B cell (primary cell): Measurements from ENCODE around the gene ANKRD34A. TPM values are rescaled to one million over a fixed set of nuclear protein-coding genes. Genes with fewer than 3 reads are reported as not detected.

ENCODE experiments used
- ATAC-seq: fragments of 200-7000 bp; cut with Tn5 transposase; one replicate; pipeline ENCODE4 v1.10.0; 2021; ENCODE audit warnings: low read depth, mild to moderate bottlenecking, moderate number of reproducible peaks, moderate library complexity
- CTCF ChIA-PET: fragments of 350-600 bp; sonication (Branson Sonifier 250); formaldehyde crosslinking; loops from one replicate; lab custom pipeline; 2021; ENCODE audit warnings: antibody characterized with exemption, inconsistent platforms; lab: Charles Lee
- POLR2A ChIA-PET: fragments of 350-600 bp; sonication (Branson Sonifier 250); formaldehyde crosslinking; loops from one replicate; lab custom pipeline; 2021; ENCODE audit warnings: antibody characterized with exemption; lab: Charles Lee
- DNase-seq: peaks from one replicate; pipeline ENCODE4 v3.0.0; 2013
- H2AFZ ChIP-seq: 2 replicates; pipeline ENCODE4 v1.6.1; 2012; ENCODE audit warnings: mild to moderate bottlenecking, low read depth, low read length; ENCODE audit not compliant: insufficient read depth, poor library complexity, severe bottlenecking
- H3K27ac ChIP-seq, 2 donors: 1 replicate in 1 of 2; 2 replicates in 1 of 2; pipeline ENCODE4 v1.5.1; 2012 to 2013; ENCODE audit warnings: low read length in 2 of 2, mild to moderate bottlenecking in 2 of 2, moderate library complexity in 1 of 2
- H3K27me3 ChIP-seq, 4 experiments: fragments of 200-600 bp in 1 of 4; sonication (generic) in 1 of 4; replicated peaks in 1 of 4; 1 replicate in 2 of 4; 2 replicates in 2 of 4; pipeline versions ENCODE4 v1.6.1 to v1.7.0; 2013 to 2016; ENCODE audit warnings: low read length in 3 of 4, mild to moderate bottlenecking in 2 of 4, mixed read lengths in 1 of 4, moderate library complexity in 1 of 4; ENCODE audit not compliant: insufficient read depth in 4 of 4, control insufficient read depth in 3 of 4; ENCODE audit errors: control extremely low read depth in 1 of 4
- H3K36me3 ChIP-seq, 2 experiments: replicated peaks in 1 of 2; 1 replicate in 1 of 2; 2 replicates in 1 of 2; pipeline versions ENCODE4 v1.6.1 to v1.7.1; 2013; ENCODE audit warnings: low read length in 1 of 2; ENCODE audit not compliant: insufficient read depth in 2 of 2, control insufficient read depth in 1 of 2; ENCODE audit errors: control extremely low read depth in 1 of 2, extremely low read depth in 1 of 2
- H3K4me1 ChIP-seq, 2 donors: fragments of 200-600 bp in 1 of 2; sonication (generic) in 1 of 2; 1 replicate in 1 of 2; 2 replicates in 1 of 2; pipeline versions ENCODE4 v1.5.1 to v1.6.1; 2013 to 2017; ENCODE audit warnings: low read length in 2 of 2; ENCODE audit not compliant: control insufficient read depth in 2 of 2, insufficient read depth in 2 of 2
- H3K4me2 ChIP-seq: replicated peaks from 2 replicates; pipeline ENCODE3; 2012; ENCODE audit warnings: mild to moderate bottlenecking, low read depth, low read length; ENCODE audit not compliant: poor library complexity, severe bottlenecking
- H3K4me3 ChIP-seq, 5 experiments: fragments of 200-600 bp in 1 of 5; sonication (generic) in 1 of 5; 1 replicate in 3 of 5; 2 replicates in 2 of 5; pipeline versions ENCODE4 v1.5.1 to v1.7.0; 2011 to 2016; ENCODE audit warnings: low read length in 4 of 5, mild to moderate bottlenecking in 4 of 5, low read depth in 2 of 5, control low read depth in 1 of 5, moderate library complexity in 1 of 5; ENCODE audit not compliant: insufficient read depth in 1 of 5; ENCODE audit errors: control extremely low read depth in 1 of 5, extremely low read depth in 1 of 5
- H3K79me2 ChIP-seq: fragments of 200-600 bp; sonication (generic); one replicate; pipeline ENCODE4 v1.6.0; 2016; ENCODE audit warnings: low read length; ENCODE audit not compliant: control insufficient read depth, insufficient read depth
- H3K9ac ChIP-seq: fragments of 200-600 bp; sonication (generic); 2 replicates; pipeline ENCODE4 v1.6.1; 2017; ENCODE audit warnings: mild to moderate bottlenecking, low read length, moderate library complexity
- H3K9me3 ChIP-seq, 3 donors: one replicate each; pipeline versions ENCODE4 v1.6.1 to v1.7.1; 2013; ENCODE audit warnings: low read length in 2 of 3; ENCODE audit not compliant: control insufficient read depth in 2 of 3, insufficient read depth in 1 of 3; ENCODE audit errors: control extremely low read depth in 1 of 3
- H4K20me1 ChIP-seq: 2 replicates; pipeline ENCODE4 v1.6.0; 2012; ENCODE audit warnings: mild to moderate bottlenecking, low read length; ENCODE audit not compliant: insufficient read depth, control insufficient read depth, poor library complexity, severe bottlenecking
- H3K27ac Mint-ChIP-seq: one replicate; pipeline ENCODE4 v1.8.0; 2021; ENCODE audit warnings: mixed read lengths
- H3K27me3 Mint-ChIP-seq: one replicate; pipeline ENCODE4 v1.8.0; 2021; ENCODE audit warnings: mixed read lengths
- H3K4me1 Mint-ChIP-seq: one replicate; pipeline ENCODE4 v1.8.0; 2021; ENCODE audit warnings: mixed read lengths
- H3K4me3 Mint-ChIP-seq: one replicate; pipeline ENCODE4 v1.8.0; 2021; ENCODE audit warnings: mixed read lengths
- H3K9me3 Mint-ChIP-seq: one replicate; pipeline ENCODE4 v1.8.0; 2022; ENCODE audit warnings: mixed read lengths; ENCODE audit not compliant: insufficient read depth
- EZH2 ChIP-seq: IDR thresholded peaks from 2 replicates; pipeline ENCODE4 v1.6.1; 2012; ENCODE audit warnings: borderline replicate concordance, low read depth, mild to moderate bottlenecking, moderate library complexity, low read length; ENCODE audit not compliant: insufficient read depth, poor library complexity, severe bottlenecking
- WGBS: methylation state at CpG from one replicate; pipeline ENCODE4 v1.1.5; 2013; ENCODE audit warnings: missing lambda C conversion rate; ENCODE audit not compliant: insufficient coverage; 5-methylcytosine and 5-hydroxymethylcytosine counted together
- intact Hi-C: fragments of 100-400 bp; cut with micrococcal nuclease; formaldehyde crosslinking; loops from one replicate; pipeline ENCODE4 v1.10.0; 2022
- polyA plus RNA-seq: library from polyadenylated mRNA; depleted of rRNA; stranded (reverse); fragments of >200 nt; gene quantifications from 2 replicates; pipeline ENCODE4 v1.2.3, GENCODE V29; 2012
- total RNA-seq, 2 donors: library from RNA; stranded (reverse); fragments of 120-200 nt in 1 of 2; gene quantifications; 1 replicate in 1 of 2; 2 replicates in 1 of 2; pipeline versions ENCODE4 v1.2.3 to v1.2.4, GENCODE V29; 2013 to 2022
- TF ChIP-seq, protein P1 (sequence below): fragments of 200-600 bp; IDR thresholded peaks from one replicate; pipeline ENCODE4 v1.8.0; 2022; ENCODE audit warnings: antibody characterized with exemption, mild to moderate bottlenecking

The ANKRD34A gene
- total and polyA plus RNA-seq, 2 donors (not counting 1 experiment from before 2014, with no cell fraction given), result 0.86 to 1.8 TPM

DNA sequence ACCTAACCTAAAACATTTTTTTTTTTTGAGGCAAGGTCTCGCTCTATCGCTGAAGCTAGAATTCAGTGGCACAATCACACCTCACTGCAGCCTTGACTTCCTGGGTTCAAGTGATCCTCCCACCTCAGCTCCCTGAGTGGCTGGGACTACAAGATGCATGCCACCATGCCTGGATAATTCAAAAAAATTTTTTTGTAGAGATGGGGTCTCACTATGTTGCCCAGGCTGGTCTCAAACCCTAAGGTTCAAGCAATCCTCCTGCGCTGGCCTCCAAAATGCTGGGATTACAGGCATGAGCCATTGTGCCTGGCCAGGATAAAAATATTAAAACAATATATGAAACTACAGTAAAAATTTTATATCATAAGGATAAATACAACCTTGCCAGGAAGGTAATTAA lies 11.5 kb downstream of the ANKRD34A start:
- intact Hi-C loops, result no loop called here
- Histone ChIP-seq H3K4me2 (no peak overlapping the region), H4K20me1 (peaks cover 5% of the 10 kb centered on the region), H3K27ac (no peak overlapping the region), H3K27me3 (no peaks in the 10 kb centered on the region), H3K79me2 (peaks cover 86% of the 10 kb centered on the region), H3K36me3 (peaks cover 1 to 12% of the 10 kb centered on the region in 2 experiments), H2AFZ (no peak overlapping the region), H3K9ac (no peak overlapping the region), H3K4me3 (no peak overlapping the region), H3K4me1 (peaks cover 20 to 21% of the 10 kb centered on the region in 2 donors), H3K9me3 (no peaks in the 10 kb centered on the region)
- ChIA-PET CTCF (interaction anchor here (1.7 kb wide), 1 partner anchor 10 kb away, joined by 5 read pairs; no protein-coding TSS in a partner anchor), POLR2A (interaction anchor here (0.6 kb wide), 1 partner anchor 37 kb away, joined by 5 read pairs; no protein-coding TSS in a partner anchor)
- WGBS, result 100% methylated on average over 2 of the region's 3 CpGs
- ATAC-seq (no peak), DNase-seq (no peak)
- Mint-ChIP-seq H3K27me3 (no peaks in the 10 kb centered on the region), H3K4me1 (peaks cover 42% of the 10 kb centered on the region), H3K4me3 (no peak overlapping the region), H3K27ac (no peak overlapping the region), H3K9me3 (no peaks in the 10 kb centered on the region)
- no peak for TF ChIP-seq EZH2
- TF ChIP-seq, protein P1, sequence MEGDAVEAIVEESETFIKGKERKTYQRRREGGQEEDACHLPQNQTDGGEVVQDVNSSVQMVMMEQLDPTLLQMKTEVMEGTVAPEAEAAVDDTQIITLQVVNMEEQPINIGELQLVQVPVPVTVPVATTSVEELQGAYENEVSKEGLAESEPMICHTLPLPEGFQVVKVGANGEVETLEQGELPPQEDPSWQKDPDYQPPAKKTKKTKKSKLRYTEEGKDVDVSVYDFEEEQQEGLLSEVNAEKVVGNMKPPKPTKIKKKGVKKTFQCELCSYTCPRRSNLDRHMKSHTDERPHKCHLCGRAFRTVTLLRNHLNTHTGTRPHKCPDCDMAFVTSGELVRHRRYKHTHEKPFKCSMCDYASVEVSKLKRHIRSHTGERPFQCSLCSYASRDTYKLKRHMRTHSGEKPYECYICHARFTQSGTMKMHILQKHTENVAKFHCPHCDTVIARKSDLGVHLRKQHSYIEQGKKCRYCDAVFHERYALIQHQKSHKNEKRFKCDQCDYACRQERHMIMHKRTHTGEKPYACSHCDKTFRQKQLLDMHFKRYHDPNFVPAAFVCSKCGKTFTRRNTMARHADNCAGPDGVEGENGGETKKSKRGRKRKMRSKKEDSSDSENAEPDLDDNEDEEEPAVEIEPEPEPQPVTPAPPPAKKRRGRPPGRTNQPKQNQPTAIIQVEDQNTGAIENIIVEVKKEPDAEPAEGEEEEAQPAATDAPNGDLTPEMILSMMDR, result no peak

DNA sequence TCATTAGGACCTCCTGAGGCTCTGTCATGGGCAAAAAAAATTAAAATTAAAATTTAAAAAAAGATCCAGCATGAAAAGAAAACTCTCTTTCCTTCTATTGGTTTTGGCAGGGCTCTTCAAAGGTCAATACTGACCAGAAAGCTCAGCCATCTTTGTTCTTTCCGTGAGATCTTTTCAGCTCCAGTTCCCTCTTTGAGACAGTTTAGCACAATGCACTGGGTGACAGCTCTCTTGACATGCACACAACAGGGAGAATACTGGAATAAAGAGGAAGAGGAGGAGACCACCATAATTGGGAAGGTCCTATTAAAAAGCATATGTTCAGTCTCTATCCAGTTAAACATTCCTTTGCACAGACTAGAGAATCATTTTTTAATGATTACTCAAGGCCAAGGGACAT lies 12.8 kb downstream of the ANKRD34A start:
- TF ChIP-seq, protein P1, result no peak
- no peak for TF ChIP-seq EZH2
- H3K27ac ChIP-seq, result no peak overlapping the region
- DNase-seq, result no peak
- peaks cover 72% of the 10 kb centered on the region for H3K79me2 ChIP-seq
- ChIA-PET POLR2A (no interaction called here), CTCF (interaction anchor here (1.4 kb wide), 1 partner anchor 26 kb away, joined by 3 read pairs; no protein-coding TSS in a partner anchor)
- H3K36me3 ChIP-seq, result peaks cover 1 to 19% of the 10 kb centered on the region in 2 experiments
- no peak overlapping the region for H3K4me2 ChIP-seq
- Mint-ChIP-seq H3K9me3 (no peaks in the 10 kb centered on the region), H3K27me3 (no peaks in the 10 kb centered on the region), H3K4me1 (peaks cover 32% of the 10 kb centered on the region), H3K4me3 (no peak overlapping the region), H3K27ac (no peak overlapping the region)
- no peak for ATAC-seq
- intact Hi-C loops, result no loop called here
- no peaks in the 10 kb centered on the region for H3K9me3 ChIP-seq
- H3K4me1 ChIP-seq, result peaks cover 12 to 13% of the 10 kb centered on the region in 2 donors
- no peak overlapping the region for H3K4me3 ChIP-seq
- no peak overlapping the region for H2AFZ ChIP-seq
- WGBS, result no CpG with 5 or more reads among the region's 1 CpG
- peaks cover 5% of the 10 kb centered on the region for H4K20me1 ChIP-seq
- H3K9ac ChIP-seq, result no peak overlapping the region
- H3K27me3 ChIP-seq, result no peaks in the 10 kb centered on the region
